ENCODE measurements around the gene THSD7B.
"Not testable (repeated sequence)": the region's sequence is repeated elsewhere in the genome, so short reads cannot be mapped to it uniquely, and the experiment has no call there.

Gene THSD7B

DNA sequence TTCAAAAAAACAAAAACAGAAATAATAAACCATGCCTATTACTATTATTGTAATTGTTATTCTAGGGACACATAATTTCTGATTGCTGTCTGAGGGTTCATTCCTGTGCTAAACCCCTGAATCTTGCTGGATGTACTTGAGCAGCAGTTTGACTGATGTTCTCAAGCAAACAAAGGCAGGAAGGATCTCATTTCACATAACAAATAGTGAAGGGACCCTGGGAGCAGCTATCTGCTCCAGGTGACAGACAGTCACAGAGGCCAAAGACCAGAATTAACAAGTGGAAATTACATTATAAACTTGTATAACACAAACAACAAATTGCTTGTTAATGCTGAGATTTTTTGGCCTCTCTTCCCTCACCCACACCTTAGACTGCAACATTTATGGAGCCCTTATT, 284.2 kb downstream of the THSD7B start:
- no peak for DNase-seq (ENCODE audit: low read depth)

DNA sequence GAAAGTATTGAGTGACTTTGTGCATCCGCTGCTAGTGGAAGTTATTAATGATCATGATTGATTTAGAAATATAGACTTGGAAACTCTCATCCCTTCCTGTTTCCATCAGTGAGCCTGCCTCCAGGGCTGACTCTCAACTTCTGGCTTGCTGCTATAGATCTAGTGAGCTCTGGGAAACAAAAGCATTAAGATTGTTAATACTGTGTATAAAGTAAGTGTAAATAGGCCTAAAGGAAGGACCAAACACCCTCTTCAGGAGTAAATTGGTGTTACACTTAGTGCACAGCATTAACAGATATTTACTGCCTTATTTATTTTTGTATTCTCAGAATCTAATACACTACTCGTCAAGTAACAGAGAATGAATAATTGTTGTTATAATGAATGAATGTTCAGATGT, 285.6 kb downstream of the THSD7B start:
- no peak for DNase-seq (ENCODE audit: low read depth)

DNA sequence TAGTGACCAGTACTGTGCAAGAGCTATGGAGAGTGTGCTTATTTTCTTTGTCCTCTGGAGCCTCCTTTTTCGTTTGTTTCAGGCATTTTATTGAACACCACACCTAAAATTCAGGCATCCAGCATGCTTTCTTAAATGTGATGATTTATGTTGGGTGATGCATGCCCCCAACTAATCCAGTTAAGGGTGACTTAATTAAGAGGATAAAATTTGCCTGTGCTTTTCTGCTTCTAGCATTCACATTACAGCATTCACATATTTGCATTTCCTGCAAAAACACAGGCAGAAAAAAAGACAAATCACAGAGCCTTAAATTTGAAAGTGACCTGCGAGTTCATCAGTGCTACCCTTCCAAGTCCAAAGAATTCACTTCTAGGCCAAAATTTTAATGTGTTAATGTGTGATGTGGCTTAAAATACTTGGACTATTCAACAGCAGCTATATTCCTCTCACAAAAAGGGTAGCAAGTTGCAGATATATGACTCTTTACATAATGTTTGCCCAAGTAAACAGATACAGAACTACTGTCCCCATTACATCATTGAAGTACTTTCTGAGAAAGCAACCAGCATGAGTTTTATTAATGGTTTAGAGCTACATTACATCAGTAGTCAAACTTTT, 286.5 kb downstream of the THSD7B start:
- no peak for DNase-seq (ENCODE audit: low read depth)

DNA sequence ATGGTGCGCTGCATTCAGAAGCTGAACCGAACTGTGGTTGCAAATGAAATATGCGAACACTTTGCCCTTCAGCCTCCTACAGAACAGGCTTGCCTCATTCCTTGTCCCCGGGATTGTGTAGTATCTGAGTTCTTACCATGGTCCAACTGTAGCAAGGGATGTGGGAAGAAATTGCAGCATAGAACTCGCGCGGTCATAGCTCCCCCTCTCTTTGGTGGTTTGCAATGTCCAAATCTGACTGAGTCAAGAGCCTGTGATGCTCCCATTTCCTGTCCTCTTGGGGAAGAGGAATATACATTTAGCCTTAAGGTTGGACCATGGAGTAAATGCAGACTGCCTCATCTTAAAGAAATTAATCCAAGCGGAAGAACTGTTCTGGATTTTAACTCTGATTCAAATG, 291.4 kb downstream of the THSD7B start:
- no peak for DNase-seq (ENCODE audit: low read depth)

DNA sequence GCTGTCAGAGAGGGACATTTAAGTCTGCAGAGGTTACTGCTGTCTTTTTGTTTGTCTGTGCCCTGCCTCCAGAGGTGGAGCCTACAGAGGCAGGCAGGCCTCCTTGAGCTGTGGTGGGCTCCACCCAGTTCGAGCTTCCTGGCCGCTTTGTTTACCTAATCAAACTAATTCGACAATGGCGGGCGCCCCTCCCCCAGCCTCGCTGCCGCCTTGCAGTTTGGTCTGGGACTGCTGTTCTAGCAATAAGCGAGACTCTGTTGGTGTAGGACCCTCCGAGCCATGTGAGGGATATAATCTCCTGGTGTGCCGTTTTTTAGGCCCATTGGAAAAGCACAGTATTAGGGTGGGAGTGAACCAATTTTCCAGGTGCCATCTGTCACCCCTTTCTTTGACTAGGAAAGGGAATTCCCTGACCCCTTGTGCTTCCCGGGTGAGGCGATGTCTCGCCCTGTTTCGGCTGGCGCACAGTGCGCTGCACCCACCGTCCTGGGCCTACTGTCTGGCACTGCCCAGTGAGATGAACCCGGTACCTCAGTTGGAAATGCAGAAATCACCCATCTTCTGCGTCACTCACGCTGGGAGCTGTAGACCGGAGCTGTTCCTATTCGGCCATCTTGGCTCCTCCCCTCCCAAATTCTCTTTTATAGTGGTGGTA, 310.9 kb downstream of the THSD7B start:
- DNase-seq (ENCODE audit: low read depth): not testable (repeated sequence)

DNA sequence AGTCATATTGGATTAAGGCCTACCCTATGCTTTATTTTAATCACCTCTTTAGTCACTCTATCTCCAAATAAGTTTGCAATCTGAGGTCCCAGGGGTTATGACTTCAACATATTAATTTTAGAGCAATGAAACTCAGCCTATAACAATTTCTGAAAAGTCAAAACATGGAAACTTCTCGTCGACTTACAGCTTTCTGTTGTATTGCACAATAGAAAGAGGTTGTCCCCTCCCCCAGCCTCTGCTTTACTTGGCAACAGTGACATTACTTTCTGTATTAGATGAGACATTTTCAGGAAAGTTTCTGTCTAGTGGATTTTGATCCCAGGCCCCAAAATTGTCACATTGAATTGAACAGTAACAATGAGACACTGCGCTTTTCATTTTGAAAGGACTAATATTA, 326.4 kb downstream of the THSD7B start:
- DNase-seq (ENCODE audit: low read depth): no peak

DNA sequence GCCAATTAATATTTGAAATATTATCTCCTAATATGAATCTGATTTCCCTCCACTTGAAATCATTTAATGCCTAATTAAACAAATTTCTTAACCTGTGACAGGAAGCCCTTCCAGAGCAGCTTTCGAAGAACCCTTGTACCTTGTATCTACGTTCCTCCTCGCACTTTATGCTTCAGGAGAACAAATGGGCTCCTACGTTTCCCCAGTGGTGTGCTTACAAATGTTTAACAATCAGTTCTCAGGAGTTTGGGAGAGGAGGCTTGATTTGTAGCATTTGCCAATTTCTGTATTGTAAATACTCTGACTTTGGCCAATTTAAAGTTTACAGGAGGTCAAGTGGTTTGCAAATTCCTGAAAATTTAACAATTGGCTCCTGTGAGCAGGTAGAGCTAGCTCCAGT, 327.8 kb downstream of the THSD7B start:
- no peak for DNase-seq (ENCODE audit: low read depth)

DNA sequence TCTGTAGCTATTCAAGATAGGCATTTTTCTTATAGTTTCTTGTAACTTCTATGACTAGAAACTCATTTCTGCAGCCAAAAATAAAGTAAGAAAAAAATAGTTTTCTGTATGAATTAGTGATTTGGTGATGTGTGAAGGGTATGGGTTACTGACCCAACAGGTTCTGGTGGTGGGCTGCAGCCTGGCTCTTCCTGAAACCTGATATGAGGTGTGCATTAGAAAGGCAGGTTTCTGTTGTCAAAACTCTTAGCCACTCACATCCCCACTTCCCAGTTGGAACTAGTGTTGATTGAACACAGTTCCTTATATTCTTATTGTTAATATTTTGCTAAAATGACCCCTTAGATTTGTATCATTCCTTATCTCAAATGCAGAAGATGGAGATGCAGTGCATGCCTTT, 330.8 kb downstream of the THSD7B start:
- DNase-seq (ENCODE audit: low read depth): no peak

DNA sequence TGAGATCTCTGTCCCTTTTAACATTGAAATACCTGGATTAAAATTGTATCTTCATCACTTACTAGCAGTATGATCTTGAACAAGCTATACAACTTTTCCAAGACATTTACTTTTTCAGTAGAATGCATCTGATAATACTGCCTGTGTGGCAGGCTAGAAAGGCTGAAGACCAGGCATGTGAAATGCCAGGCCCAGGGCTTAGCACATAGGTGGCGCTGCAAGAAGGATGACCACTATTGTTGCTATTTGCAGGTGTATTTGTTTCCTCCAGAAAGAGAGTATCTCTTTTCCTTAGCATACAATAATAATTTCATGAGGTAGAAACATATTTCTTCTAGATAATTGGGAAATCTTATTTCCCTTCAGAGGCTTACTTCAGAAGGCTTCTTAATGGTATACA, 331.3 kb downstream of the THSD7B start:
- DNase-seq (ENCODE audit: low read depth): no peak

DNA sequence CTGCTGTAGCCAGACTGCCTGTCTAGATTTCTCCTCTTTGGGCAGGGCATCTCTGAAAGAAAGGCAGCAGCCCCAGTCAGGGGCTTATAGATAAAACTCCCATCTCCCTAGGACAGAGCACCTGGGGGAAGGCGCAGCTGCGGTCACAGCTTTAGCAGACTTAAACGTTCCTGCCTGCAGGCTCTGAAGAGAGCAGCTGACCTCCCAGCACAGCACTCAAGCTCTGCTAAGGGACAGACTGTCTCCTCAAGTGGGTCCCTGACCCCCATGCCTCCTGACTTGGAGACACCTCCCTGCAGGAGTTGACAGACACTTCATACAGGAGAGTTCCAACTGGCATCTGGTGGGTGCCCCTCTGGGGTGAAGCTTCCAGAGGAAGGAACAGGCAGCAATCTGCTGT, 336.5 kb downstream of the THSD7B start:
- not testable (repeated sequence) for DNase-seq (ENCODE audit: low read depth)

DNA sequence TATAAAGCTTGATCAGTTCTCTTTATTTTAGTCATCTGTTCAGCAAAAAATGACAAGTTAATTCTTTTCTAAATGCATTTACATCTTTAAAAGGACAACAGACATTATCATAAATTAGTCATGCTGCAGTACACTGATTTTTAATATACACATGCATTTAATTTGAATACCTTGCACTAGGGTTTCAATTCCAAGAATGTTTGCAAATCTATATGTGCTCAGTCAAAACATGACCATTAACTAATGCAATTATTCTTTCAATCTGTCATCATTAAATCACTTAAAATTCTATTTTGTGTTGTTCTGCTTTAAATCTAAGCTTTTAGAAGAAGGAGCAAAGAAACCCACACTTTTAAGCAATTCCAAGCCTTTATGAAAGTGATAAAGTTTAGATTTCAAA, 342.6 kb downstream of the THSD7B start:
- no peak for DNase-seq (ENCODE audit: low read depth)

DNA sequence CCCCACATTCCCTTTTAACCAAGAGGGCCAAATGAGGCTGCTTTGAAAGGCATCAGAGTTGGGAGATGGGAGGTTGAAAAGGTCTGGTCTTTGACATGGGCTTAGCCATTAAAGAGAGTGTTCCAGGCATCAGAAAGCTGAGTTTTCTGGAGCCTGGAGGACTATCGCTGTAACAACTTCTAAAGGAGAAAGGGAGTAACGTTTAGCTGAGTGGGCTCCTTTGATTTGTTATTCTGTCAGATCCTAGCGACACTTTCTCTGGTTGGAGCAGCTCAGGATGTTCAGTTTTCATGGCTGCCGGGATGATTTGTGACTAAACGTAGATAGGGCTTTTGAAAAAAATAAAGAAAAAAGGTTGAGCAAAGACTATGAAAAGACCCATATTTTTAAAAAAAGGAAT, 346.6 kb downstream of the THSD7B start:
- no peak for DNase-seq (ENCODE audit: low read depth)

DNA sequence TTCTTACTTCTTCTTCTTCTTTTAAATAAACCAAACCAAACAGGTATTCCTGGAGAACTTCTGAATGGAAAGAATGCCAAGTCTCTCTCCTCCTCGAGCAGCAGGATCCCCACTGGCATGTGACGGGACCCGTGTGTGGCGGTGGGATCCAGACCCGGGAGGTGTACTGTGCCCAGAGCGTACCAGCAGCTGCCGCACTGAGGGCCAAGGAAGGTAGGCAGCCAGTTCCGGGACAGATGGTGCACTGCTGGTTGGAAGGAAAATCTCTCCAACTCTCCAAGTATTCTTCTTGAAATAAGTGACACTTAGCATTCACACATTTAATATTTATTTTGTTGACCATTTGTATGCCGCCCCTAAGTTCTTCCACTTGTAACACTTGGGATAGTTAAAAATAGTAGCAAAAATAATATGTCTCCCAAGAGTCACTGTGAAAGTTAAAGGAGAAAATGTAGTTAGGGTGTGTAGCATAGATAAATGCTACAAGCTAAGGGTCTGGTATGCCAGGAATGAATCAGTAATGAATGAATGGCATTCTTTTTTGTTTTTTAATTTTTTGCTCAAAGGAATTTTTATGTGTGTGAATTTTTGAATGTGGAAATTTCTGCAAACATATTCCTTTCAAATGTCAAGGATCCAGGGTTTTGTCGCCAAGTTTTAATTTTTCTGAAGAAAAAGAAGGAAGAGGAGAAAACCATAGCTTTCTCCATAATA, 349.9 kb downstream of the THSD7B start:
- DNase-seq (ENCODE audit: low read depth): no peak

DNA sequence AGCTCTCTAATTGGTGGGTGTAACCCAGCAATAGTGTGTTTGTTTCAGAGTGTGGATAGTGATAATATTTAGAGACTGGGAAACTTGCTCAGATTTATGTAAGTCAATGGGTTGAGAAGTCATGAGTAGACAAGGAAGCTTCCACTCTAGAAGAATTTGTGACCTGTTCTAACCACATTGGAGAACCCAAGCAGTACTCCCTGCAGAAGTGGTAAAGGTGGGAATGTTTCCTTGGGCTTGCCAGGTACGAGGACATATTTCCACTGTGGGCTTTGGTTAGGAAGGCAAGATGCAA, 350.4 kb downstream of the THSD7B start:
- DNase-seq (ENCODE audit: low read depth): no peak

DNA sequence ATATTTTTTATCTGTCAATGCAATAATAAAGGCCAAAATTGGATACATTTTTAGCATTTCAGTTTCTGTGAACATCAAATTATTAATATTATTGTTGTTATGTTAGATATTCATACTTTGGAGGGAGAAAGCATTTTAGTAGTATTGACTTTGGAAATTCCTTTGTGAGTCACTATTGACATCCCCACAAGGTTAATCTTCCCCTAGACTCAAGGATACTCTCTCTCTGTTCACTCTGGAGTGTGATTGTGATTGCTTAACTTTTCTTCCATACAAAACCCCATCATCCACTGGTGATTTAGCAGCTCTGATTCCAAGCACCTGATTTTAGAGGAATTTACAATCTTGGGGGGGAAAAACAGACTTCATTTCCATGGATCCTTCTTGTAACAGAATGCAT, 352.0 kb downstream of the THSD7B start:
- no peak for DNase-seq (ENCODE audit: low read depth)

DNA sequence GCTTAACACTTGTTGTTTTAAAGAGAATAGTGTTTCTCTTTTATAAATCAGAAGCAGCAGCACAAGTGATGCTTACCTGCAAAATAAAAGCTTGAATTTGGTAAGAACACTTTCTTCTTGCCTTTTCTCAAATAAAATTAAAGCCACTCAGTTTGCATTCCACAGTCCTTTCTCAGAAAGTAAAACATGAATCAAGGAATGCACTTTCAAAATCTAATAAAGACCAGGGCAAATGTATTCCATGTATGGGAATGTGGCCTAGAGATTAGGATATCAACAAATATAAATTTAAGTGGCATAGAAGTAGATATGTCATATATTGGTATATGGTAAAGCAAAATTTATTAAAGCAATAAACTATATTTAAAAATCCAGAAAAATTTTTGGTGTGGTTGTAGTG, 352.8 kb downstream of the THSD7B start:
- DNase-seq (ENCODE audit: low read depth): no peak

DNA sequence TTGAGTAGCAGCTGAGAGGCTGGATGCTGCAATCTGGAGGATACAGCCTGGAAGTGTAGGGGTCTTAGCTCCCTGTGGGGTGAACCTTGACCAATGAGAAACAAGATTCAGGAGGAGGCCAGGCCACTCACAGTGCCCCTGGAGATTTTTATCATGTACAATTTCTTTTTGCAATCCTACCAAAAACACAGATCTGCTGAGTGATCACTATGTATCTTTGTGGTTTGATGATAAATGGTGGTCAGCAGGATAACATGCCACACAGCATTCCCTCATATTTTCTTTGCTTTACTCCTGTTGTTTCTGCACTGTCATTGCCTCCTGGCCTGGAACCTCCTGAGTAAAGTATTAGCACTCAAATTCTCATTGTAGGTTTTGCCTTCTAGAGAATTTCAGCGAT, 357.9 kb downstream of the THSD7B start:
- DNase-seq (ENCODE audit: low read depth): no peak

DNA sequence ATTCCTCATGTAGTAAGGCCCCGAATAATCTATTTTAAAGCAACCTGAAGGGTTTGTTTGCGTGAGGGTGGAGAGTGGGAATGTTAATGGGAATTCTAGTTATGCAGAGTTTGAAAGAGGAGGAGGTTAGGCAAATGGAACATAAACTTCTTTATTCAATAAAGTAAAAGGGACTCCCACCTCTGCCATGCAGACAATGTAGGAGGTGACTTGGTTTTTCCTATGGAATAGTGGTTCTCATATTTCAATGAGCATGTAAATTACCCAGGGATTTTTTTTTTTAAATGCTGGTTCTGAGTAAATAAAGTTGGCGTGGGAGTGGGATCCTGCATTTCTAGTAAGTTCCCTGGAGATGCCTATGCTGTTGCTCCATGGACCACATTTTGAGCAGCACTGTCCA, 367.9 kb downstream of the THSD7B start:
- no peak for DNase-seq (ENCODE audit: low read depth)

DNA sequence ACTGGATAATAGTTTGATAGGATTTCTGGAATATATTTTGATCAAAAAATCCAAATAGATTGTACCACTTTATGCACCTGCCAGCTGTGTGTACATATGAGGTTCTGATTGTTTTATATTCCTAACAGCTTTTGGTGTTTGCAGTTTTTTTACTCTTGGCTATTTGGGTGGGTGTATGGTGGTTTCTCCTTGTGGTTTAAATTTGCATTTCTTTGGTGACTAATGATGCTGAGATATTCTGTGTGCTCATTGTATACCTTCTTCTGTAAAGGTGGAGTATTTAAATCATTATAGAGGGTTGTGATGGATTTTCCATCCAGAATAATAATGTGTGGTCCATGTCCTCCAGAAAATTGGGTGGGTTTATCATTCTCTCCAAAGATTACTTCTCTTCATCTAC, 372.9 kb downstream of the THSD7B start:
- DNase-seq (ENCODE audit: low read depth): no peak

DNA sequence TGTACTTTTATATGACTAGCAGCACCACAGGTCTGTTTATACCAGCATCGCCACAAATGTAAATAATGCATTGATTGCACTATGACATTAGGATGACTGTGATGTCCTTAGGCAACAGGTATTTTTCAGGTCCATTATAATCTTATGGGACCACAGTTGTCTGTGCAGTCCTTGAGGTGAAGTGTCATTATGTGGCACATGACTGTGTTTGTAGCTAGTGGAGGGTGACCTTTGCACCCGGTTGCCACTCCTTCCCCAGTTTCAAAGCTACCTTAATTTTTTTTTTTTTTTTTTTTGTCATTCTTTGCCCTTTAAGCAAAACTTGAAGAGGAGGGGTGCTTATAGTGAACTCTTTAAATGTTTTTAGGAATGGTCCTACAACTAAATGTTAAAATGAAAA, 386.4 kb downstream of the THSD7B start:
- DNase-seq (ENCODE audit: low read depth): no peak

DNA sequence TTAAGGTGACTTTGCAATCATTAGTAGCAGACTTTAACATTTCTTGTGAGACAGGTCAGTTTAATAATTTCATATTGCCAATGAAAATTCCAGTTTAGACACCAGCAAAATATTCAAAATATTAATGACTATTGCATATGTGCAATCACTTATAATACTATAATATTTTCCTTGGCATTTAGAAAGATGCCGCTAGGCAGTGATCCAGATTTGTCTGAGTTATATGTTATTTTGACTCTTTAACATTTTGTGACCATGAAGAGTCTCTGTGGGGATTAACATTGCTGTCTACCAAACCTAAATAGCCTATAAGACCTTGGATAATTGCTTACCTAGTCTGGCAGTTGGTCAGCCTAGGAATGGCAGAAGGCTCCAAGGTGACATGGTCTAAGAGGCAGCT, 389.6 kb downstream of the THSD7B start:
- DNase-seq (ENCODE audit: low read depth): no peak

DNA sequence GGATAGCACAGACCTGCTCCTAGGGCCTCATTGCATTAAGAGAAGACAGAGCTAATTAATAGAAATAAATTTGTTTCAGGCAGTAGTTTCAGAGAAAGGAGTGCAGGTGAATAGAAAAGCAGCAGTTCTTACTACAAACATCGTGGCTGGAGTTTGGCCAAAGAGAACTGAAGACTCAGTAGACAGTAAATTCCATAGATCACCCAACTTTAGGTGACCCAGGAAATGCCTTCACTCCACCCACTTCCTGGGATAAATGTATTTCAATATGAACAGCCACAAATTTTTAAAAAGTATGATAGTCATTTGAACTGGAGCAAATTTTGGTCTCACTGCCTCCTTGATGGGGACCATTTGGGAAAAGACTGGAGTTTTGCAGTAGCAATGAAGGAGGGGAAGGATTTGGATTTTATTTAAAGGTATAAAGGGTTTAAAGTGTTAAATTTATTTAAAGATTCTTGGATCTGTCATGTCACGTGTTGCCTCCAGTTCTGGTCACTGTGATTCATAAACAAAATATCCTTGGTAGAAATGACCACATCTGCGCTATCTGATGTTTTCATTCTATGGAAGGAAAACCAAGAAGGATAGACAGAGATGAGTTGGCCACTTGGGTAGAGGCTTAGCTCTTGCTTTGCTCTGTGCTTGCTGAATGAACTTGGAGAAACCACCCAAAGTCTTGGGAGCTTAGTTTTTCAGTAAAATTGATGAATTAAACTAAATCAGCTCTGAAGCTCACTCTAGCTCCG, 390.2 kb downstream of the THSD7B start:
- no peak for DNase-seq (ENCODE audit: low read depth)

DNA sequence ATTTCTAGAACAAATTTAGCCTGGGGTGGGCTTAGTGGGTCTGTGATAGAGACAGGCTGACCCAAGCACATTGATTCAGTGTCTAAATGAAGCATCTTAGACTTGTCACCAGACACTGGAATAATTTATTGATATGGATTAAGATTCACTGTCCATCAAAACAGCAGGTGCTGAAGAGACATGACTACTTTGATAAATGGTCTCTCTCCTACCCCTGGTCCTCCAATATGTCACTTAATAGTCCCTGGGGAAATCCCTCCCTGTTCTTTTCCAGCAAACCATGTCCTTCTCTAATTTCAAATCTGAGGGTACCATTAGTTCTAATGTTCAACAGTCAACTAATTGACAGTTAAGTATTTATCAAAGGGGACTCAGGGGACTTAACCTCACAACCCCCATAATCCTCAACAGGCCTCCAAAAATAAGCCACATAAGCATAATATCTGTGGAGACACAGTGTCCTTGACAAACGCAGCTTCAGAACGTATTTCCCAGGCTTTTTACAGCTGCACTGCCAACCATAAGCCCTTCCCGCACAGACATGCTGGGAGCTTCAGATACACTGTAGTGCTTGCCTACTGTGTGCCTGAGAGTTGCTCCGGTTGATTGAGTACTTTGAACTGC, 391.0 kb downstream of the THSD7B start:
- DNase-seq (ENCODE audit: low read depth): no peak

Data from stimulated activated CD4-positive, alpha-beta T cell treated with anti-CD3 and anti-CD28 coated beads, Interleukin-2, amount 100 ng/mL, for 4 hours (primary cell).